Liver (tissue), 9 donors: Measurements from ENCODE around the gene BSND. TPM values are rescaled to one million over a fixed set of nuclear protein-coding genes. Genes with fewer than 3 reads are reported as not detected.

Source experiments
- DNase-seq: peaks from one replicate; pipeline ENCODE4 v3.0.0-alpha.2; 2017; ENCODE audit warnings: low spot score
- H3K27ac ChIP-seq, 2 donors: one replicate each; pipeline ENCODE4 v1.7.0; 2013; ENCODE audit warnings: inconsistent platforms in 2 of 2, low read length in 2 of 2, control low read depth in 1 of 2, low read depth in 1 of 2, mild to moderate bottlenecking in 1 of 2
- H3K27me3 ChIP-seq, 4 donors: one replicate each; pipeline versions ENCODE4 v1.6.1 to v1.7.0; 2013; ENCODE audit warnings: low read length in 3 of 4, inconsistent platforms in 1 of 4, mild to moderate bottlenecking in 1 of 4, moderate library complexity in 1 of 4; ENCODE audit not compliant: control insufficient read depth in 4 of 4, insufficient read depth in 4 of 4
- H3K36me3 ChIP-seq, 4 donors: one replicate each; pipeline versions ENCODE4 v1.6.1 to v1.7.0; 2013; ENCODE audit warnings: low read length in 3 of 4, mild to moderate bottlenecking in 3 of 4, low read depth in 1 of 4, moderate library complexity in 1 of 4; ENCODE audit not compliant: control insufficient read depth in 4 of 4, insufficient read depth in 3 of 4
- H3K4me1 ChIP-seq, 4 donors: one replicate each; pipeline versions ENCODE4 v1.6.1 to v1.7.0; 2013; ENCODE audit warnings: low read length in 3 of 4, mild to moderate bottlenecking in 3 of 4, moderate library complexity in 1 of 4; ENCODE audit not compliant: control insufficient read depth in 4 of 4, insufficient read depth in 4 of 4
- H3K4me3 ChIP-seq, 3 donors: one replicate each; pipeline versions ENCODE4 v1.6.1 to v1.7.0; 2013; ENCODE audit warnings: low read length in 3 of 3, control low read depth in 1 of 3, low read depth in 1 of 3, mild to moderate bottlenecking in 1 of 3
- H3K9ac ChIP-seq, 2 donors: one replicate each; pipeline ENCODE4 v1.7.0; 2013; ENCODE audit warnings: low read length in 2 of 2, mild to moderate bottlenecking in 2 of 2, moderate library complexity in 2 of 2, control low read depth in 1 of 2, low read depth in 1 of 2
- H3K9me3 ChIP-seq, 4 donors: one replicate each; pipeline versions ENCODE4 v1.6.1 to v1.7.0; 2013; ENCODE audit warnings: low read length in 3 of 4; ENCODE audit not compliant: control insufficient read depth in 4 of 4
- EGR1 ChIP-seq, 2 donors: IDR thresholded peaks; 2 replicates each; pipeline ENCODE4 v1.6.1; 2016 to 2018; ENCODE audit warnings: antibody characterized with exemption in 2 of 2, low read depth in 2 of 2
- FOXA1 ChIP-seq: IDR thresholded peaks from 2 replicates; pipeline ENCODE4 v1.6.1; 2016; ENCODE audit warnings: antibody characterized with exemption
- FOXA2 ChIP-seq: IDR thresholded peaks from 2 replicates; pipeline ENCODE4 v1.6.1; 2016; ENCODE audit warnings: antibody characterized with exemption
- GABPA ChIP-seq, 2 donors: IDR thresholded peaks in 1 of 2; conservative IDR thresholded peaks in 1 of 2; 2 replicates each; pipeline ENCODE4 v1.6.1; 2016; ENCODE audit warnings: antibody characterized with exemption in 2 of 2, mild to moderate bottlenecking in 1 of 2, moderate library complexity in 1 of 2
- HNF4A ChIP-seq, 2 donors: conservative IDR thresholded peaks; 2 replicates each; pipeline ENCODE4 v1.6.1; 2016; ENCODE audit warnings: antibody characterized with exemption in 2 of 2, mild to moderate bottlenecking in 2 of 2
- HNF4G ChIP-seq: IDR thresholded peaks from 2 replicates; pipeline ENCODE4 v1.6.1; 2016; ENCODE audit warnings: antibody characterized with exemption
- JUND ChIP-seq, 2 donors: IDR thresholded peaks; 2 replicates each; pipeline ENCODE4 v1.6.1; 2016; ENCODE audit warnings: antibody characterized with exemption in 2 of 2
- NR2F2 ChIP-seq: IDR thresholded peaks from 2 replicates; pipeline ENCODE4 v1.6.1; 2016; ENCODE audit warnings: antibody characterized with exemption
- RAD21 ChIP-seq, 2 donors: IDR thresholded peaks; 2 replicates each; pipeline ENCODE4 v1.6.1; 2016; ENCODE audit warnings: antibody characterized with exemption in 2 of 2, mild to moderate bottlenecking in 2 of 2
- RXRA ChIP-seq, 2 donors: IDR thresholded peaks; 2 replicates each; pipeline ENCODE4 v1.6.1; 2017 to 2018; ENCODE audit warnings: antibody characterized with exemption in 2 of 2, mild to moderate bottlenecking in 1 of 2
- SP1 ChIP-seq: IDR thresholded peaks from 2 replicates; pipeline ENCODE4 v1.6.1; 2018; ENCODE audit warnings: antibody characterized with exemption, mild to moderate bottlenecking
- TAF1 ChIP-seq: conservative IDR thresholded peaks from 2 replicates; pipeline ENCODE4 v1.6.1; 2016; ENCODE audit warnings: antibody characterized with exemption, mild to moderate bottlenecking
- YY1 ChIP-seq: IDR thresholded peaks from 2 replicates; pipeline ENCODE4 v1.6.1; 2016; ENCODE audit warnings: antibody characterized with exemption, mild to moderate bottlenecking
- WGBS: extraction: QIAGEN DNeasy Blood & Tissue Kit; methylation state at CpG from one replicate; pipeline ENCODE4 v1.1.7; 2013; 5-methylcytosine and 5-hydroxymethylcytosine counted together
- polyA plus RNA-seq, 2 donors: library from polyadenylated mRNA; stranded (reverse) in 1 of 2; unstranded in 1 of 2; fragments of 200-250 nt in 1 of 2; fragments of >200 nt in 1 of 2; fragmentation: Nextera tagmentation in 1 of 2; extraction: Ambion mirVana in 1 of 2; gene quantifications; one replicate each; pipeline versions ENCODE4 v1.2.1 to v1.2.3, GENCODE V29; 2013 to 2015
- total RNA-seq, 2 donors: library from RNA; depleted of rRNA; stranded (reverse); fragments of >200 nt; gene quantifications; one replicate each; pipeline ENCODE4 v1.2.3, GENCODE V29; 2014
- TF ChIP-seq, protein P1 (sequence below): IDR thresholded peaks from 2 replicates; pipeline ENCODE4 v1.6.1; 2016; ENCODE audit warnings: antibody characterized with exemption
- TF ChIP-seq, protein P2 (sequence below): IDR thresholded peaks from 2 replicates; pipeline ENCODE4 v1.6.1; 2016; ENCODE audit warnings: antibody characterized with exemption
- TF ChIP-seq, protein P3 (sequence below): fragments of 150-350 bp; IDR thresholded peaks from 2 replicates; pipeline ENCODE4 v1.5.1; 2017; ENCODE audit warnings: improper control_type of control experiment, low read depth, low read length; ENCODE audit not compliant: missing input control
- TF ChIP-seq, protein P4 (sequence below): IDR thresholded peaks from 2 replicates; pipeline ENCODE4 v1.6.1; 2016; ENCODE audit warnings: antibody characterized with exemption, mild to moderate bottlenecking
- TF ChIP-seq, protein P5 (sequence below): IDR thresholded peaks from 2 replicates; pipeline ENCODE4 v1.6.1; 2016; ENCODE audit warnings: antibody characterized with exemption
- donor health status: healthy.
- donor health status: healthy.
- donor health status: healthy.
- donor health status: healthy.
- donor health status: healthy.

Gene BSND
- total and polyA plus RNA-seq, 4 donors, result 0.14 TPM; not detected in 3

DNA sequence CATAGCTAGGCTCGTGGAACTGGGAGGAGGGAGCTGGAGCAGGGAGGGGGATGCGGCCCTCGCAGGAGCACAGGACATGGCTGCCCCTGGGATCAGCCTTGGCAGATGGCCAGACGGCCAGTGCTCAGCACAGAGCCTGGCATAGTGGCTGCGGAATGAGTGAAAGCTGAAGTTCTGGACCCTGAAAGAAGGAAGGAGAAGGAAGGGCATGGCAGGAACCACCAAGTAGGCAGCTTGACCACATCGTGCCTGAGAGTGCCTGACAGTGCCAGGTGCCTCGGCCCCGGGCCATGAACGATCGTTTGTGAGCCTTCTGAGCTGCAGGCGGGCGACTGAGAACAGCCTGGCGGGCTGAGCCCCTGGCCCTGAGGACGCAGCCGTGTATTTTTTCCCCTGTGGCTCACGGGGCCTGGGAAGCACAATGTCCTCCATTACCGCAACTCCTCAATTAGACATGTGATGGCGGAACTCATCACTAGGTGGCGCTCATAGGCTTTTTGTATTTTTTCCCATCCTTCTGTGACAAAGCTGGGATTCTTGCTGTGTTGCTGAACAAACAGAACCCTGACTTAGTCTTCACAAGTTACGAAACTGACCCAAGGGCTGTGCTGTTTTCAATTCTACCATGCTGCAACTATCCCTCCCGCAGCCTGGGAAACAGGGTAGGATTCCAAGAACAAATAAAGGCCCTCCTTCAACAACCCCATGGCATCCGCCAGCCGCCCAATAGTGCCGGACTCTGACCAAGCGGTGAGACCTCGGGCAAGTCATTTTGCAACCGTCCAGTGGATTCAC, 48.2 kb upstream of the BSND start:
- Histone ChIP-seq H3K27ac (no peak overlapping the region), H3K36me3 (no peaks in the 10 kb centered on the region), H3K4me1 (peaks cover 0 to 5% (median 4%) of the 10 kb centered on the region in 4 donors), H3K9ac (no peak overlapping the region), H3K4me3 (no peak overlapping the region), H3K27me3 (no peaks in the 10 kb centered on the region), H3K9me3 (no peaks in the 10 kb centered on the region)
- peak; percentile 73 for DNase-seq
- no peak for TF ChIP-seq EGR1 (IDR thresholded peaks at IDR 0.05; ENCODE audit: low read depth in 2 of 2)
- TF ChIP-seq RAD21 (IDR thresholded peaks at IDR 0.05), result peak; percentile 90 to 92
- TF ChIP-seq, protein P1, sequence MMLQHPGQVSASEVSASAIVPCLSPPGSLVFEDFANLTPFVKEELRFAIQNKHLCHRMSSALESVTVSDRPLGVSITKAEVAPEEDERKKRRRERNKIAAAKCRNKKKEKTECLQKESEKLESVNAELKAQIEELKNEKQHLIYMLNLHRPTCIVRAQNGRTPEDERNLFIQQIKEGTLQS, result no peak
- TF ChIP-seq SP1, result no peak
- no peak for TF ChIP-seq HNF4G
- no peak for TF ChIP-seq FOXA1
- TF ChIP-seq NR2F2, result no peak
- TF ChIP-seq FOXA2, result no peak
- no peak for TF ChIP-seq JUND (IDR thresholded peaks at IDR 0.05)
- TF ChIP-seq TAF1, result no peak
- TF ChIP-seq YY1, result peak; percentile 75
- TF ChIP-seq, protein P2, sequence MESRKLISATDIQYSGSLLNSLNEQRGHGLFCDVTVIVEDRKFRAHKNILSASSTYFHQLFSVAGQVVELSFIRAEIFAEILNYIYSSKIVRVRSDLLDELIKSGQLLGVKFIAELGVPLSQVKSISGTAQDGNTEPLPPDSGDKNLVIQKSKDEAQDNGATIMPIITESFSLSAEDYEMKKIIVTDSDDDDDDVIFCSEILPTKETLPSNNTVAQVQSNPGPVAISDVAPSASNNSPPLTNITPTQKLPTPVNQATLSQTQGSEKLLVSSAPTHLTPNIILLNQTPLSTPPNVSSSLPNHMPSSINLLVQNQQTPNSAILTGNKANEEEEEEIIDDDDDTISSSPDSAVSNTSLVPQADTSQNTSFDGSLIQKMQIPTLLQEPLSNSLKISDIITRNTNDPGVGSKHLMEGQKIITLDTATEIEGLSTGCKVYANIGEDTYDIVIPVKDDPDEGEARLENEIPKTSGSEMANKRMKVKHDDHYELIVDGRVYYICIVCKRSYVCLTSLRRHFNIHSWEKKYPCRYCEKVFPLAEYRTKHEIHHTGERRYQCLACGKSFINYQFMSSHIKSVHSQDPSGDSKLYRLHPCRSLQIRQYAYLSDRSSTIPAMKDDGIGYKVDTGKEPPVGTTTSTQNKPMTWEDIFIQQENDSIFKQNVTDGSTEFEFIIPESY, result no peak
- no peak for TF ChIP-seq GABPA (IDR thresholded peaks at IDR 0.05 in 1 of 2, conservative IDR thresholded peaks at IDR 0.05 in 1 of 2)
- TF ChIP-seq HNF4A (conservative IDR thresholded peaks at IDR 0.05), result peak; percentile 36 to 47
- TF ChIP-seq, protein P3, sequence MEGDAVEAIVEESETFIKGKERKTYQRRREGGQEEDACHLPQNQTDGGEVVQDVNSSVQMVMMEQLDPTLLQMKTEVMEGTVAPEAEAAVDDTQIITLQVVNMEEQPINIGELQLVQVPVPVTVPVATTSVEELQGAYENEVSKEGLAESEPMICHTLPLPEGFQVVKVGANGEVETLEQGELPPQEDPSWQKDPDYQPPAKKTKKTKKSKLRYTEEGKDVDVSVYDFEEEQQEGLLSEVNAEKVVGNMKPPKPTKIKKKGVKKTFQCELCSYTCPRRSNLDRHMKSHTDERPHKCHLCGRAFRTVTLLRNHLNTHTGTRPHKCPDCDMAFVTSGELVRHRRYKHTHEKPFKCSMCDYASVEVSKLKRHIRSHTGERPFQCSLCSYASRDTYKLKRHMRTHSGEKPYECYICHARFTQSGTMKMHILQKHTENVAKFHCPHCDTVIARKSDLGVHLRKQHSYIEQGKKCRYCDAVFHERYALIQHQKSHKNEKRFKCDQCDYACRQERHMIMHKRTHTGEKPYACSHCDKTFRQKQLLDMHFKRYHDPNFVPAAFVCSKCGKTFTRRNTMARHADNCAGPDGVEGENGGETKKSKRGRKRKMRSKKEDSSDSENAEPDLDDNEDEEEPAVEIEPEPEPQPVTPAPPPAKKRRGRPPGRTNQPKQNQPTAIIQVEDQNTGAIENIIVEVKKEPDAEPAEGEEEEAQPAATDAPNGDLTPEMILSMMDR, result peak; percentile 80
- TF ChIP-seq, protein P4, sequence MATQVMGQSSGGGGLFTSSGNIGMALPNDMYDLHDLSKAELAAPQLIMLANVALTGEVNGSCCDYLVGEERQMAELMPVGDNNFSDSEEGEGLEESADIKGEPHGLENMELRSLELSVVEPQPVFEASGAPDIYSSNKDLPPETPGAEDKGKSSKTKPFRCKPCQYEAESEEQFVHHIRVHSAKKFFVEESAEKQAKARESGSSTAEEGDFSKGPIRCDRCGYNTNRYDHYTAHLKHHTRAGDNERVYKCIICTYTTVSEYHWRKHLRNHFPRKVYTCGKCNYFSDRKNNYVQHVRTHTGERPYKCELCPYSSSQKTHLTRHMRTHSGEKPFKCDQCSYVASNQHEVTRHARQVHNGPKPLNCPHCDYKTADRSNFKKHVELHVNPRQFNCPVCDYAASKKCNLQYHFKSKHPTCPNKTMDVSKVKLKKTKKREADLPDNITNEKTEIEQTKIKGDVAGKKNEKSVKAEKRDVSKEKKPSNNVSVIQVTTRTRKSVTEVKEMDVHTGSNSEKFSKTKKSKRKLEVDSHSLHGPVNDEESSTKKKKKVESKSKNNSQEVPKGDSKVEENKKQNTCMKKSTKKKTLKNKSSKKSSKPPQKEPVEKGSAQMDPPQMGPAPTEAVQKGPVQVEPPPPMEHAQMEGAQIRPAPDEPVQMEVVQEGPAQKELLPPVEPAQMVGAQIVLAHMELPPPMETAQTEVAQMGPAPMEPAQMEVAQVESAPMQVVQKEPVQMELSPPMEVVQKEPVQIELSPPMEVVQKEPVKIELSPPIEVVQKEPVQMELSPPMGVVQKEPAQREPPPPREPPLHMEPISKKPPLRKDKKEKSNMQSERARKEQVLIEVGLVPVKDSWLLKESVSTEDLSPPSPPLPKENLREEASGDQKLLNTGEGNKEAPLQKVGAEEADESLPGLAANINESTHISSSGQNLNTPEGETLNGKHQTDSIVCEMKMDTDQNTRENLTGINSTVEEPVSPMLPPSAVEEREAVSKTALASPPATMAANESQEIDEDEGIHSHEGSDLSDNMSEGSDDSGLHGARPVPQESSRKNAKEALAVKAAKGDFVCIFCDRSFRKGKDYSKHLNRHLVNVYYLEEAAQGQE, result no peak
- TF ChIP-seq, protein P5, sequence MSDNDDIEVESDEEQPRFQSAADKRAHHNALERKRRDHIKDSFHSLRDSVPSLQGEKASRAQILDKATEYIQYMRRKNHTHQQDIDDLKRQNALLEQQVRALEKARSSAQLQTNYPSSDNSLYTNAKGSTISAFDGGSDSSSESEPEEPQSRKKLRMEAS, result no peak
- peak; percentile 18 to 24 for TF ChIP-seq RXRA (IDR thresholded peaks at IDR 0.05)
- WGBS, result 28% methylated on average over 27 of the region's 27 CpGs
